Epithelial cell of proximal tubule (primary cell): Measurements from ENCODE around the gene PTPRN2. TPM values are rescaled to one million over a fixed set of nuclear protein-coding genes. Genes with fewer than 3 reads are reported as not detected.

ENCODE experiments used
- DNase-seq: peaks from one replicate; pipeline ENCODE4 v3.0.0-alpha.2; 2011; ENCODE audit warnings: low read depth
- H3K4me3 ChIP-seq: 2 replicates; pipeline ENCODE4 v1.5.1; 2011; ENCODE audit warnings: low read depth, mild to moderate bottlenecking, low read length
- total RNA-seq: library from RNA; depleted of rRNA; stranded (reverse); fragments of >200 nt; gene quantifications from 2 replicates; pipeline ENCODE4 v1.2.3, GENCODE V29; 2015
- TF ChIP-seq, protein P1 (sequence below): conservative IDR thresholded peaks from 2 replicates; pipeline ENCODE4 v1.5.1; 2012; ENCODE audit warnings: low read depth, mild to moderate bottlenecking, low read length

The PTPRN2 gene
- total RNA-seq, 1 donor from 2014 or later: 2.8 TPM

- no peak for DNase-seq
- H3K4me3 ChIP-seq: no peak overlapping the region
- TF ChIP-seq, protein P1, sequence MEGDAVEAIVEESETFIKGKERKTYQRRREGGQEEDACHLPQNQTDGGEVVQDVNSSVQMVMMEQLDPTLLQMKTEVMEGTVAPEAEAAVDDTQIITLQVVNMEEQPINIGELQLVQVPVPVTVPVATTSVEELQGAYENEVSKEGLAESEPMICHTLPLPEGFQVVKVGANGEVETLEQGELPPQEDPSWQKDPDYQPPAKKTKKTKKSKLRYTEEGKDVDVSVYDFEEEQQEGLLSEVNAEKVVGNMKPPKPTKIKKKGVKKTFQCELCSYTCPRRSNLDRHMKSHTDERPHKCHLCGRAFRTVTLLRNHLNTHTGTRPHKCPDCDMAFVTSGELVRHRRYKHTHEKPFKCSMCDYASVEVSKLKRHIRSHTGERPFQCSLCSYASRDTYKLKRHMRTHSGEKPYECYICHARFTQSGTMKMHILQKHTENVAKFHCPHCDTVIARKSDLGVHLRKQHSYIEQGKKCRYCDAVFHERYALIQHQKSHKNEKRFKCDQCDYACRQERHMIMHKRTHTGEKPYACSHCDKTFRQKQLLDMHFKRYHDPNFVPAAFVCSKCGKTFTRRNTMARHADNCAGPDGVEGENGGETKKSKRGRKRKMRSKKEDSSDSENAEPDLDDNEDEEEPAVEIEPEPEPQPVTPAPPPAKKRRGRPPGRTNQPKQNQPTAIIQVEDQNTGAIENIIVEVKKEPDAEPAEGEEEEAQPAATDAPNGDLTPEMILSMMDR: no peak
These were observed 769.5 kb downstream of the PTPRN2 start for GRCh38 chr7:157817944-157818700.

- no peak for DNase-seq
- no peak overlapping the region for H3K4me3 ChIP-seq
- TF ChIP-seq, protein P1: no peak
These were observed 770.2 kb downstream of the PTPRN2 start for GRCh38 chr7:157817433-157817832.

DNA sequence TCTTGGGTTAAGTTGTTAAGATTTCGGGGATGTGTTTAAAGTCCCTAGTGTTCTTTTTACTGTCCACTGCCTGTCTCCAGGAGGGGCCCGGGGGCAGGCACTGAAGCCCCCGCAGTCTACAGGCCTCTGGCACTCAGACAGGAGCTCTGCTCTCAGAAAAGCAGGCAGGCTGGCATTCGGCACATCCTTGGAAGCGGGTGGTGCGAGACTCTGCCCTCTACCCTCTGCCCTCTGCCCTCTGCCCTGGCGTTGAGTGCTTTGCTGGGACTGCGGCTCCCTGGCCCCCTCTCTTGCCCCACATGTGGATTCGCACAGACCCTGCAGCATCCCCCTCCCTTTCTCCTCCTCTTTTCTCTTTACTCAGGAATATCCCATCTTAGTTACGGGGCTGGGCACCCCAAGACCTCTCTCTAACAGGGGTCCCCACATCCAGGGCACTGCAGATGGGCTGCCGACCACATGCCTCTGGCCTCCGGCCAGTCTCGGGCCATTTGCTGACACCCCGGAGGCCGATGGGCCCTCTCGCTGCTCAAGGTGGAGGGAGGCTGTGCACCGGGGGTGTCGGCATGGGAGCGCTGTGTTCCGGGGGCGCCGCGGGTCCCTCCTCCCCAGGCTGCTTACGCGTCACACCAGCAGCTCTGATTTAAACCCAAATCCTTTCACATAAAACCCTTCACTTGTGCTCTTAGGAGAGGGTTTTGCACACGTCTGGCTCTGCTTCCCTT is 770.9 kb downstream of the PTPRN2 start:
- no peak overlapping the region for H3K4me3 ChIP-seq
- DNase-seq: no peak
- TF ChIP-seq, protein P1: no peak

DNA sequence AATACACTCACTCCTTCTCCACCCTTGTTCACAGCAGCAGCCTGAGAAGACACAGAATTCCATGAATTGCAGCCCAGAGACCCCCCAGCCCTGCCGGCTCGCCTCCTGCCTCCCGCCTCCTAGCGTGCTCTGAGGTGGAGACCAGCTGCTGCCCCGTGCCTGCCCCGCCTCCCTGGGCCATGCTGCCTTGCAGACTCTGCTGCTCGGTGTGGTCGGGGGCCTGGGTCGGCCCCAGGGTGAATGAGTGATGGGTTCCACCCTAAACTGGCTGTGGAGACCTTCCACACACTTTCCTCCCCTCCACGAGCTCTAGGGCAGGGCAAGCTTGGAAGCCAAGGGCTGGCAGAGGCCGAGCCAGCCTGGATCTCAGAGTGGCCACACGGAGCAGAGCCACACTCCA is 771.5 kb downstream of the PTPRN2 start:
- no peak for DNase-seq
- TF ChIP-seq, protein P1: no peak
- H3K4me3 ChIP-seq: no peak overlapping the region

GRCh38 chr7:157815706-157816022 is 772.0 kb downstream of the PTPRN2 start:
- no peak overlapping the region for H3K4me3 ChIP-seq
- DNase-seq: no peak
- TF ChIP-seq, protein P1: no peak

- no peak overlapping the region for H3K4me3 ChIP-seq
- no peak for DNase-seq
- TF ChIP-seq, protein P1: no peak
These were observed 772.5 kb downstream of the PTPRN2 start for GRCh38 chr7:157814931-157815705.
